DND-41 (cell line): ENCODE results near the gene ACMSD.

ENCODE experiments used
- ATAC-seq: fragments of 200-7000 bp; cut with Tn5 transposase; 3 replicates; pipeline ENCODE4 v1.9.1; 2021; ENCODE audit warnings: low read depth; ENCODE audit not compliant: insufficient read depth
- DNase-seq: peaks from one replicate; pipeline ENCODE4 v3.0.0-alpha.2; 2020
- H2AFZ ChIP-seq: 2 replicates; pipeline ENCODE4 v1.6.0; 2012; ENCODE audit warnings: low read depth, low read length
- H3K27ac ChIP-seq: 2 replicates; pipeline ENCODE4 v1.5.1; 2012; ENCODE audit warnings: low read length, inconsistent platforms
- H3K27me3 ChIP-seq: fragments of 200-600 bp; sonication (generic); 2 replicates; pipeline ENCODE4 v1.6.0; 2012; ENCODE audit warnings: low read length, mild to moderate bottlenecking, inconsistent platforms; ENCODE audit not compliant: insufficient read depth, poor library complexity
- H3K36me3 ChIP-seq: 2 replicates; pipeline ENCODE4 v1.5.1; 2012; ENCODE audit warnings: low read length, inconsistent platforms; ENCODE audit not compliant: insufficient read depth
- H3K4me1 ChIP-seq: 2 replicates; pipeline ENCODE4 v1.5.1; 2012; ENCODE audit warnings: mild to moderate bottlenecking, low read length; ENCODE audit not compliant: insufficient read depth
- H3K4me2 ChIP-seq: 2 replicates; pipeline ENCODE4 v1.6.0; 2012; ENCODE audit warnings: mild to moderate bottlenecking, moderate library complexity, low read length, inconsistent platforms; ENCODE audit not compliant: insufficient read depth
- H3K4me3 ChIP-seq, 2 experiments: fragments of 200-600 bp in 1 of 2; shearing (Covaris generic) in 1 of 2; 2 replicates each; pipeline ENCODE4 v1.5.1; 2012 to 2016; ENCODE audit warnings: inconsistent platforms in 2 of 2, low read length in 2 of 2, mild to moderate bottlenecking in 2 of 2, low read depth in 1 of 2, moderate library complexity in 1 of 2
- H3K79me2 ChIP-seq: 2 replicates; pipeline ENCODE4 v1.6.0; 2012; ENCODE audit warnings: low read length, inconsistent platforms; ENCODE audit not compliant: insufficient read depth
- H3K9ac ChIP-seq: 2 replicates; pipeline ENCODE4 v1.6.0; 2012; ENCODE audit warnings: low read depth, mild to moderate bottlenecking, inconsistent platforms, low read length, moderate library complexity
- H3K9me3 ChIP-seq: 2 replicates; pipeline ENCODE4 v1.5.1; 2012; ENCODE audit warnings: low read length, moderate library complexity, mild to moderate bottlenecking, inconsistent platforms; ENCODE audit not compliant: insufficient read depth, severe bottlenecking
- H4K20me1 ChIP-seq: 2 replicates; pipeline ENCODE4 v1.6.0; 2012; ENCODE audit warnings: low read length; ENCODE audit not compliant: insufficient read depth
- EZH2 ChIP-seq: IDR thresholded peaks from 3 replicates; pipeline ENCODE4 v1.6.1; 2012; ENCODE audit warnings: borderline replicate concordance, low read depth, mild to moderate bottlenecking, moderate library complexity, low read length, inconsistent platforms; ENCODE audit not compliant: severe bottlenecking
- TF ChIP-seq, protein P1 (sequence below): IDR thresholded peaks from 2 replicates; pipeline ENCODE4 v1.5.1; 2012; ENCODE audit warnings: borderline replicate concordance, low read length, moderate library complexity, mild to moderate bottlenecking; ENCODE audit not compliant: poor library complexity, severe bottlenecking; ENCODE audit errors: extremely low read depth

The ACMSD gene

DNA sequence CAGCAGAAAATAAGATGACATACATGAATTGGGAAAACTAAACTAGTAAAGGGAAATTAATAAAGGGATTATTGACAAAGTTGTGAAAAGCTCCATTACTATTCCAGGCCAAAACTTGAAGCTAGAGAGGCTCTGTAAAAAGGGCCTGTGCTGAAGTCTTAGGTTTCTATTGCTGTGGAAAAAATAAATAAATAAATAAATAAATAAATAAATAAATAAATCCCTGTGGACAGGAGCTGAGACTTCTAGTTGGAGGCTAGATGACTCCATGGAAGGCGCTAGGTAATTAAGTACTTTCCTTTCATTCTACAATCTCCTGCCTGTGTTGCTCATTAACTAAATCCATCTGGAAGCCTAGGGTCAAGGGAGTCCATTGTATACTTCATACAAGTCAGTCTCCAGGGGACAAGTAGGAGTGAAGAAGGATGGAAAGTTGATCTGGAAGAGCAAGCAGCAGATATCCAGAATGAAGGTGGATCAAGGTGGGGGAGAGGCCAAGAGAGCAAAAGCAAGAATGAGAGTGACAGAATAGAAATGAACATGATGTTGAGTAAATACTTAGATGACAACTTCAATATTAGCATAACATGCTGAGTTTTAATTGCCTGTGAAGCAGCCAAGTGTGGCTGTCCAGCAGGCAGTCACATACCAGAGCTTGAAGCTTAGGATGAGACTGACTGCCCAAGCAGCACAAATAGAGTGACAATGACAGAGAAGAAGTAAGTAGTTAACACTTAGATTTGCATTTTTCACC is 54.0 kb downstream of the ACMSD start:
- no peak for TF ChIP-seq EZH2
- TF ChIP-seq, protein P1, sequence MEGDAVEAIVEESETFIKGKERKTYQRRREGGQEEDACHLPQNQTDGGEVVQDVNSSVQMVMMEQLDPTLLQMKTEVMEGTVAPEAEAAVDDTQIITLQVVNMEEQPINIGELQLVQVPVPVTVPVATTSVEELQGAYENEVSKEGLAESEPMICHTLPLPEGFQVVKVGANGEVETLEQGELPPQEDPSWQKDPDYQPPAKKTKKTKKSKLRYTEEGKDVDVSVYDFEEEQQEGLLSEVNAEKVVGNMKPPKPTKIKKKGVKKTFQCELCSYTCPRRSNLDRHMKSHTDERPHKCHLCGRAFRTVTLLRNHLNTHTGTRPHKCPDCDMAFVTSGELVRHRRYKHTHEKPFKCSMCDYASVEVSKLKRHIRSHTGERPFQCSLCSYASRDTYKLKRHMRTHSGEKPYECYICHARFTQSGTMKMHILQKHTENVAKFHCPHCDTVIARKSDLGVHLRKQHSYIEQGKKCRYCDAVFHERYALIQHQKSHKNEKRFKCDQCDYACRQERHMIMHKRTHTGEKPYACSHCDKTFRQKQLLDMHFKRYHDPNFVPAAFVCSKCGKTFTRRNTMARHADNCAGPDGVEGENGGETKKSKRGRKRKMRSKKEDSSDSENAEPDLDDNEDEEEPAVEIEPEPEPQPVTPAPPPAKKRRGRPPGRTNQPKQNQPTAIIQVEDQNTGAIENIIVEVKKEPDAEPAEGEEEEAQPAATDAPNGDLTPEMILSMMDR = no peak
- Histone ChIP-seq H3K79me2 (no peaks in the 10 kb centered on the region), H3K27me3 (no peaks in the 10 kb centered on the region), H3K4me1 (no peaks in the 10 kb centered on the region), H4K20me1 (no peaks in the 10 kb centered on the region), H3K9me3 (no peaks in the 10 kb centered on the region), H3K4me3 (no peak overlapping the region), H3K4me2 (no peak overlapping the region), H3K27ac (no peak overlapping the region), H3K9ac (no peak overlapping the region), H3K36me3 (no peaks in the 10 kb centered on the region), H2AFZ (no peak overlapping the region)
- DNase-seq (no peak), ATAC-seq (no peak)

DNA sequence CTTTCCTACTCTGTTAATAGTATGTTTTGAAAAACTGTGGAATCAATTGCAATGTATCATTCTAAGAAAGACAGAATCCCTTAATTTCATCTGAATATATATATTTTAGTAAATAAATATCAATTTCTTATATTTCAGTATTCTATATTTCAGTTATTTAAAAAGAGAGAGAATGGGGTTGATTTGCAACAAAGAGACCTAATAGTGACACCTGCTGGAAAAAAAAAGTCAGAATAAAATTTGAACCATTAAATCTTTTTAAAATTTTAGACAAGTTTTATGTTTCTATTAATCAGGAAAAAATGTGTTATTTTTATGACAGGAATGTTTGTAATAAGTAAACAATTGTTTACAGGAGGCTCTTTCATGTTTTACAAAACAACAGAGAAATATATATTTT is 59.5 kb downstream of the ACMSD start:
- H3K36me3 ChIP-seq = no peaks in the 10 kb centered on the region
- H3K9me3 ChIP-seq = no peaks in the 10 kb centered on the region
- DNase-seq (no peak), ATAC-seq (no peak)
- no peak overlapping the region for H3K4me3 ChIP-seq
- no peaks in the 10 kb centered on the region for H4K20me1 ChIP-seq
- no peak overlapping the region for H3K9ac ChIP-seq
- no peak for TF ChIP-seq EZH2
- TF ChIP-seq, protein P1 = peak; percentile 50
- no peak overlapping the region for H3K27ac ChIP-seq
- no peaks in the 10 kb centered on the region for H3K27me3 ChIP-seq
- H3K4me1 ChIP-seq = no peaks in the 10 kb centered on the region
- no peak overlapping the region for H2AFZ ChIP-seq
- no peak overlapping the region for H3K4me2 ChIP-seq
- H3K79me2 ChIP-seq = no peaks in the 10 kb centered on the region

DNA sequence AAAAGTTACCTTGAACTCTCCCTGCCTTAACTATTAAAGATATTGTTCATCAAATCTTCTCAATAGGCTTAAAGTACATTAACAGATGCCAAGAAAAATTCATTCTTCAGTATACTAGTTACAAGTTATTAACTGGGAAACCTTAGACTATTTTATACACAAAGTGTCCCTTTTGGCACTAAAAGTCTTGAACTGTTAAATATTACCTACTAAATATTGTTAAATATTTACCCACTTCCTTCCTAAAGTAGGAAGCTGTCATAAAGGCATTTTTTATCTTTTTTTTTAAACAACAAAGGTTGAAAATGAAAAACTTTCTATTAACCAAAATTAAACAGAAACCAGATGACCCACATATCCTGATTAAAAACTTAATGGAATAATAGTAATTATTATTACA is 60.8 kb downstream of the ACMSD start:
- Histone ChIP-seq H3K4me2 (no peak overlapping the region), H3K4me3 (no peak overlapping the region), H4K20me1 (no peaks in the 10 kb centered on the region), H3K36me3 (no peaks in the 10 kb centered on the region), H3K79me2 (no peaks in the 10 kb centered on the region), H3K9me3 (no peaks in the 10 kb centered on the region), H3K9ac (no peak overlapping the region), H2AFZ (no peak overlapping the region), H3K27me3 (no peaks in the 10 kb centered on the region), H3K4me1 (no peaks in the 10 kb centered on the region), H3K27ac (no peak overlapping the region)
- DNase-seq = no peak
- no peak for ATAC-seq
- TF ChIP-seq EZH2 = no peak
- TF ChIP-seq, protein P1 = no peak
